ENCODE data around the gene ICA1. TPM values are rescaled to one million over a fixed set of nuclear protein-coding genes. Genes with fewer than 3 reads are reported as not detected.
"Not testable (repeated sequence)": the region's sequence is repeated elsewhere in the genome, so short reads cannot be mapped to it uniquely, and the experiment has no call there.

ICA1 gene
- polyA plus RNA-seq, 4 donors = 5.5 to 37.1 (median 28.9) TPM

DNA sequence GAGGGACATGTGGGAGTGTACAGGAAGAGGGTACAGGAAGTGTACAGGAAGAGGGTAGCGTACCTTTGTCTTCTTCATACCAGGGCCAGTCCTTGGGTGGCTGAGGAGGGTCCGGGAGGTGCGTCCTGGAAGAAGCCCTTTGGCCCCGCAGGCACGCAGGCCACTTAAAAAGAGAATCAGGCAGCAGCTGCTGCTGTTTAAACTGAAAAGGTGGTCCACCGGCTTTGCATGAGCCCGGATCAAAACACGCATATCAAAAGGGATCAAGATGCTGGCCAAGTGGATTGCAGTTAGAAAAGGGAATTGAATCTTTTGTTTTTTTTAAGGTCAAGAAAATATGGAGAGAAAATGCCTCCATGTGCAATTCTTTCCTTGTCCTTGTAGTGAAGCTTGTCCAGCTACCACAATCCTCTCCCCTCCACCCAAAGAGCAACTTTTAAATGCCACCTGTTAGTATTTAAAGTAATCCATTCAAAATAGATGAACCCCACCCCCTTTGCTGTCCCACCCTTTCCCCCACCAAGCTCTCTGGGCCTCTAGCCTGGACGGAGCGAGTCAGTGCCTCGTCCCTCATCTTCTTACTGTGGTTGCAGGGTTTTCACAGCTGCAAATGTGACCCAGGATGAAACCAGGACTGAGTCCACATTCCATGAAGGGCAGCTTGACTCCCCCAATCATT lies 150.5 kb downstream of the ICA1 start:
- no peak for DNase-seq (ENCODE audit: low read depth in 4 of 4, low spot score in 3 of 4)

DNA sequence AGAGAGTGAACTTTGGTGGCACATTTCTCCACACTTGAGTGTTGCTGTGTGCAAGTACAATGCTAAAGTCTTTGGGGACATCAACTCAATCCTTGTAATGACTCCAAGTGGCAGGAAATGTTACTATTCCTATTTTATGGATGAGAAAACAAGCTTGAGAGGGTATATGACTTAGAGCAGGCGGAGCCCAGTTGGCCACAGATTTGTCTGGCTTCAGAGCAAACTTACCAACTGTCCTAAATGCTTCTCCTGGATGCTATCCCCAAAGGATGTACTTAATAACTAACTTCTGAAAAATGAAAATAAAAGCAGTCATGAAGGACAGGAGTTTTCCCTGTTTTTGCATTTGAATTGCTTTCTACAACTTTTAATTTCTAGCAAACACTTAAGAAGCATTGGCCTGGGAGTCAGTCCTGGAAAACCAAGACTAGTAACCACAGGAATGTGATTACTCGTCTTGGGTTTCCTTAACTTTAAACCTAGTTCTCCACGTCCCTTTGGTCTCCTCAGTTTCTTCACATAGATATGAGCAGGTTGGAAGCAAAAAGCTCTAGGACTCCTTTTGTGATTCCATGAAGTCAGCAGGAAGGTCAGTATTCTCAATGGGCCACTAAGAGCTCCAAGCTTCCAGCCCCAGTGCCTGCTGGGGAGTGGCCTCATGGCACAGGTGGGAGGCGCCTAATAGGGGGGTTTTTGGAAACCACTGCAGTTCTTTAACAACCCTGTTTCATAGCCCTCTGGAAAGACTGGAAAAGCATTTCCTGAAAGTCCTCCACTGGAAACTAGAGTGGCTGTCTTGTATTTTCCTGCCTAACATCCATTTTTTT lies 152.6 kb downstream of the ICA1 start:
- no peak for DNase-seq (ENCODE audit: low read depth in 4 of 4, low spot score in 3 of 4)

GRCh38 chr7:8105449-8106095 lies 156.4 kb downstream of the ICA1 start:
- no peak for DNase-seq (ENCODE audit: low read depth in 4 of 4, low spot score in 3 of 4)

GRCh38 chr7:8103282-8103681 lies 158.7 kb downstream of the ICA1 start:
- no peak for DNase-seq (ENCODE audit: low read depth in 4 of 4, low spot score in 3 of 4)

DNA sequence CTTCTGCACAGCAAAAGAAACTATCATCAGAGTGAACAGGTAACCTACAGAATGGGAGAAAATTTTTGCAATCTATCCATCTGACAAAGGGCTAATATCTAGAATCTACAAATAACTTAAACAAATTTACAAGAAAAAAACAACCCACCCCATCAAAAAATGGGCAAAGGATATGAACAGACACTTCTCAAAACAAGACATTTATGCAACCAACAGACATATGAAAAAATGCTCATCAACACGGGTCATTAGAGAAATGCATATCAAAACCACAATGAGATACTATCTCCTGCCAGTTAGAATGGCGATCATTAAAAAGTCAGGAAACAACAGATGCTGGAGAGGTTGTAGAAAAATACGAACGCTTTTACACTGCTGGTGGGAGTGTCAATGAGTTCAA lies 160.7 kb downstream of the ICA1 start:
- DNase-seq (ENCODE audit: low read depth in 4 of 4, low spot score in 3 of 4) = not testable (repeated sequence)

GRCh38 chr7:8094164-8095140 lies 167.5 kb downstream of the ICA1 start:
- DNase-seq (ENCODE audit: low read depth in 4 of 4, low spot score in 3 of 4) = no peak

GRCh38 chr7:8092140-8092539 lies 169.8 kb downstream of the ICA1 start:
- DNase-seq (ENCODE audit: low read depth in 4 of 4, low spot score in 3 of 4) = no peak

DNA sequence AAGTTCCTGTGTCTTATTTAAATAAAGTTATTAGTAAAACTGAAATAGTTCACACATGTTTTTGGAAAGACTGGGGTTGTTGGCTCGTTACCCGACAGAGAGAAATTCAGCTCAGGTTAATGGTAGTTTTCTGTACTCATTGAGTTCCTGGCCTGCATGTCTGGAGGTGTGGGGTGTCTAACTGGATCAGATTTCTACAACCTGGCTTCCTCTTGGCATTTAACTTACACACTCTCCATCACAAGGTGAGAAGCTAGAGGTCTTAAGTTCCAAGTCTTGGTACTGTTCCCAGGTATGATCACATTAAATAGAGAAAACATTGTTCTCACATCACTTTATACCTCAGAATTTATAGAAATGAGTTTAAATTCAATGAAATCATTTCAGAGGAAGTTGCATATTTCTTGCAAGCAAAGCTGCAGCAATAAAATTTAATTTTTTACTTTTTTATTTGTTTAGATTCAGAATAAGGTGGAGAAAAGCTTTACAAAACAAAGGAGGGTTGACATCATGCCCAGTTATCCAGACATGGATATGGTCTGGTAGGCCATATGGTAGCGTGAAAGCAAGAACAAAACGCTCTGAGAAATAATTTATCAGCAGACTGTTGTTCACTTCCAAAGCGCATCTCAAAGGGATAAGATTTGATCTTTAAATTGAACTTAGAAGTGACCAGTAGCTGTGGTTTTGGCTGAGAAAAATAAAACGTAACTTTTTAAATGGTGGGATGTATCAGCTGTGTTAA lies 172.8 kb downstream of the ICA1 start:
- no peak for DNase-seq (ENCODE audit: low read depth in 4 of 4, low spot score in 3 of 4)

DNA sequence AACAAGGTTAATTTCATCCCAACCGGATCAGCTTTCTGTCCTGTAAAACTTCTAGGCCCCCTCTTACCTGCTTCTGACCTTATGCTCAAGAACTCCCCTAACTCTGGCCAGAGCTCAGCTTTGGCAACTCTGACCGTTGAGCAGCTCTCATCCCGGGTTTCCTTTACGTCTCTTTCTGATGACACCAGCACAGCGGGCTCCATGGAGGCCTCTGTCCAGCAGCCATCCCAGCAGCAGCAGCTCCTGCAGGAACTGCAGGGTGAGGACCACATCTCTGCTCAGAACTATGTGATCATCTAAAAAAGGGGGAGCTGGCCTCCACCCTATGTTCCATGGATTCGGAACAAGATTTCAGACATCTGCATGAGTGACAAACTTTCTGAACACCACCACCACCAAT lies 175.7 kb downstream of the ICA1 start:
- no peak for DNase-seq (ENCODE audit: low read depth in 4 of 4, low spot score in 3 of 4)

DNA sequence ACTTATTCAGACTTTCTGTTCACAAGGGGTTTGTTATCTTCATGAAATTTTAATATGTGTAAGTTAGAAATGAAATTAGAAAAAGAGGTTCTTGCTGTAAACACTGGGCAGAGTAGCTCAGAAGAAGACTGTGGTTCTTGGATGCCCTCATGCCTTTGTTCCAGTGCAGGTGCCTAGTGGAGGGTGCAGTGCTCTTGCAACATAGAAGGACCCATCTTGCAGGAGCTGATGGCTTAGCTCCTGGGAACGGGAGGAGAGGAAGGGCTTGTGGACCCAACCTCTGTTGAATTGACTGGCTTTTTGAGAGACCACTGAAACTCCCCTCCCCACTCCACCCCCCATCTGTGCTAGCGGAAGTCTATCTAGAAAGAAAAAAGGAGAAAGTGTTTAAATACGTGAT lies 176.5 kb downstream of the ICA1 start:
- DNase-seq (ENCODE audit: low read depth in 4 of 4, low spot score in 3 of 4) = no peak

GRCh38 chr7:8084836-8085235 lies 177.1 kb downstream of the ICA1 start:
- DNase-seq (ENCODE audit: low read depth in 4 of 4, low spot score in 3 of 4) = no peak

GRCh38 chr7:8082762-8083161 lies 179.2 kb downstream of the ICA1 start:
- DNase-seq (ENCODE audit: low read depth in 4 of 4, low spot score in 3 of 4) = no peak

GRCh38 chr7:8078418-8078817 lies 183.5 kb downstream of the ICA1 start:
- no peak for DNase-seq (ENCODE audit: low read depth in 4 of 4, low spot score in 3 of 4)

DNA sequence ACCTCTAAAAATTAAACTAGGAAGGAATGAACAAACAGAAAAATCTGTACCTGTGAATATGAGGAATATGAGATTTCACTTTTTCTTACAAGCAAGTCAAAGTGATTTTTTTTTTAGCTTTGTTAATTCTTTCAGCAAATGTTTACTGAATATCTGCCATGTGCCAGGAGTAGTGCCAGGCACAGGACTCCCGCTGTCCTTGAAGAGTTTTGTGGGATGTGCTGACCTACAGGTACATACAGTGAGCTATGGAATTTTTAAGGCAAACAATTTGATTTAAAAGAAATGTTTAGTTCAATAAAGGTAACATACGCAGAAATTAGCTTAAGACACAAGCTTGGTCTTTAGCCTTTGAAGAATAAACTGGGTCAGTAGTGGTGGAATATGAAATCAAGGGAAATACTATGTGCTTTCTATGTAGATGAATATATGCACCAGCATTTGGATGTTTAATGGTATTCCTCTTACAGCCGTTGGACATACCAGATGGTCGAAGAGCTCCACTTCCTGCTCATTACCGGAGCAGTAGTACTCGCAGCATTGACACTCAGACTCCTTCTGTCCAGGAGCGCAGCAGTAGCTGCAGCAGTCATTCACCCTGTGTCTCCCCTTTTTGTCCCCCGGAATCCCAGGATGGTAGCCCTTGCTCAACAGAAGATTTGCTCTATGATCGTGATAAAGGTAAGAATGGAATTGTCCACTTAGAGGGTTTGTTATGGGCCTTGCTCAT lies 191.4 kb downstream of the ICA1 start:
- DNase-seq (ENCODE audit: low read depth in 4 of 4, low spot score in 3 of 4) = no peak

DNA sequence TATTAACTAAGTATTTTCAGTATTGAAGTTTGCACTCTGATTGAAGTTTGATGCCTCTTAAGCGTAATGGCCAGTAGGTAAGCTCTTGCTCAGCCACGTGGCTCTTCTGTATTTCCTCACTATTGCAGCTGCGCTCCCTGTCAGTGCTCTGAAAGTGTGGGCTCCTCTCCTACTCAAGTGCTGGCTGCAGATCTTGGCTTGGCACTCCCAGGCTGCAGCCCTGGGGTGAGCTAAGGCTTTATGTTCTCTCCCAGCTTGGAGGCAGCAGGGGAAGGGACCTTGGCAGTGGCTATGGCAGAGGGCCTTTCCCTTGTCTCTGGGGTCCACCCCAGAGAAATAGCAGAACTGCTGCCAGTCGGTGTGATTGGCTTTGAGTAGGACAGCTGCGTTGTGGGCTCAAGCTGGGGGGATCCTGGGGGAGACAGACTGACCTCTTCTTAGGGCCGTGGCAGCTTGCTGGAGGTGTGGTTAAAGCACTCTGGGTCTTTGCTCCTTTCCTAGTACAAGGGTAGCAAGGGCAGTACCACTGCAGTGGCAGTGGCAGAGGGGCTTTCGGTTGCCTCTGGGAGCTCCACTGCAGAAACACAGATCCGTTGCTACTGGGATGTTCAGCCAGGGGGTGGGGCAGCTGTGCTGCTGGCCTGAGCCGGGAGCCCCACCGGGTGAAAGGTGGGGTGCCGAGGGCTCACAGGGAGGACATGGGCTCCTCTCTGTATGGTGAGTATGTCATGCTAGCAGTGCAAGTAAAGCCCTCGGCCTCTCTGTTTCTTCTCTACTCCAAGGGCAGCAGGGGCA lies 192.9 kb downstream of the ICA1 start:
- no peak for DNase-seq (ENCODE audit: low read depth in 4 of 4, low spot score in 3 of 4)

GRCh38 chr7:8065356-8065813 lies 196.6 kb downstream of the ICA1 start:
- no peak for DNase-seq (ENCODE audit: low read depth in 4 of 4, low spot score in 3 of 4)

GRCh38 chr7:8064828-8065227 lies 197.1 kb downstream of the ICA1 start:
- DNase-seq (ENCODE audit: low read depth in 4 of 4, low spot score in 3 of 4) = no peak

DNA sequence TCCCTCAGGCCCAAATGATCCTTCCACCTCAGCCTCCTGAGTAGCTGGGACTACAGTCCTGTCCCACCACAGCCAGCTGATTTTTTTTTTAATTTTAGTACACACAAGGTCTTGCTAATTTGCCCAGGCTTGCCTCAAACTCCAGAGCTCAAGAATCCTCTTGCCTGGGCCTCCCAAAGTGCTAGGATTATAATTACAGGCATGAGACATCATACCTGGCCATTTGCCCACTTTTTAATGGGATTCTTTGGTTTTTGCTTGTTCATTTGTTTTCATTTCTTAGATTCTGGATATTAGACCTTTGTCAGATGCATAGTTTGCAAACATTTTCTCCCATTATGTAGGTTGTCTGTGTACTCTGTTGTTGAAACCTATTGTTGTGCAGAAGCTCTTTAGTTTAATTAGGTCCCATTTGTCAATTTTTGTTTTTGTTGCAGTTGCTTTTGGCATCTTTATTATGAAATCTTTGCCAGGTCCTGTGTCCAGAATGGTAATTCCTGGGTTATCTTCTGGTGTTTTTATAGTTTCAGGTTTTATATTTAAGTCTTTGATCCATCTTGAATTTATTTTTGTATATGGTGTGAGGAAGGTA lies 198.2 kb downstream of the ICA1 start:
- DNase-seq (ENCODE audit: low read depth in 4 of 4, low spot score in 3 of 4) = no peak

Data from left renal pelvis (tissue), 4 donors.